ELF-1 (cell line): ENCODE measurements around the gene CSTF2.
A peak's percentile ranks its signal among the peaks of the same experiment; 100 is the strongest.
"Not testable (repeated sequence)": the region's sequence is repeated elsewhere in the genome, so short reads cannot be mapped to it uniquely, and the experiment has no call there.

Experiments used
- DNase-seq: peaks from one replicate; pipeline ENCODE4 v3.0.0-alpha.2; 2016; ENCODE audit warnings: low read depth, low spot score

Gene CSTF2, protein sequence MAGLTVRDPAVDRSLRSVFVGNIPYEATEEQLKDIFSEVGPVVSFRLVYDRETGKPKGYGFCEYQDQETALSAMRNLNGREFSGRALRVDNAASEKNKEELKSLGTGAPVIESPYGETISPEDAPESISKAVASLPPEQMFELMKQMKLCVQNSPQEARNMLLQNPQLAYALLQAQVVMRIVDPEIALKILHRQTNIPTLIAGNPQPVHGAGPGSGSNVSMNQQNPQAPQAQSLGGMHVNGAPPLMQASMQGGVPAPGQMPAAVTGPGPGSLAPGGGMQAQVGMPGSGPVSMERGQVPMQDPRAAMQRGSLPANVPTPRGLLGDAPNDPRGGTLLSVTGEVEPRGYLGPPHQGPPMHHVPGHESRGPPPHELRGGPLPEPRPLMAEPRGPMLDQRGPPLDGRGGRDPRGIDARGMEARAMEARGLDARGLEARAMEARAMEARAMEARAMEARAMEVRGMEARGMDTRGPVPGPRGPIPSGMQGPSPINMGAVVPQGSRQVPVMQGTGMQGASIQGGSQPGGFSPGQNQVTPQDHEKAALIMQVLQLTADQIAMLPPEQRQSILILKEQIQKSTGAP

DNA sequence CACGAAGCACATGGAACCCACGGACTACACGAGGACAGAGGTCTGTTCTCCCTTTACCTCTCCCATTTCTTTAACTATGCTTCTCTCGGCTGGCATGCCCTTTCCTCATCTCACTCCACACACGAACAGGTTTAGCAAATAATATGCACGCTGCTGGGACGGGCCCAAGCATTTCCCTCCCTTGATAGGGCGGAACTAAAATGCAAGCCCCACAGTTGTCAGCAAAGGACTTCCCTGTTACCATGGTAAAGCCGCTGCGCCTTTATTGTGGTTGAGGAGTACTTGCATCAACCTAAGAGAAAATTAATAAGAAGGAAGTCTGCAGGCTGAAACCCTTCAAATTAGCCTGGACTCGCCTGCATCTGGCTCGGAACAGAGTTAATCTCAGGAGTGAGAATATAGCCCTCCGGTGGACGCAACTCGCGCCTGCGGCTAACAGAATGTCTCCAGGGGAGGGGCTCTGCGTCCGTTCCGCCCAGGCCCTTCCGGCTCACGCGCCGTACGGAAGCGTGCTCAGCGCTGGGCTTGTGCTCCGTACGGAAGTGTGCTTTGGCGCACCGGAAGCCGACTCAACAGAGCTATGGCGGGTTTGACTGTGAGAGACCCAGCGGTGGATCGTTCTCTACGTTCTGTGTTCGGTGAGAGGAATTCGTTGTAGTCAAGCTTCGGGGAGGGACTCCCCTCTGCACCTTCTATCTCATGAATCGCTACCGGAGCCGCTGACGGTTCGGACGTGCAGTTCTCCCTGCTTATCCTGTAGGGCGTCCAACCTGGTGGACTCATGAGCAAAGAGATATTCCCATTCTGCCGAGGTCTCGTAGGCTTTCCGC, at the start of gene CSTF2:
TSS of gene CSTF2 (plus strand) at position 555 of the 830 bp plus-strand sequence. CDS start at position 581, 26 bp downstream.
- DNase-seq: peak; percentile 94

DNA sequence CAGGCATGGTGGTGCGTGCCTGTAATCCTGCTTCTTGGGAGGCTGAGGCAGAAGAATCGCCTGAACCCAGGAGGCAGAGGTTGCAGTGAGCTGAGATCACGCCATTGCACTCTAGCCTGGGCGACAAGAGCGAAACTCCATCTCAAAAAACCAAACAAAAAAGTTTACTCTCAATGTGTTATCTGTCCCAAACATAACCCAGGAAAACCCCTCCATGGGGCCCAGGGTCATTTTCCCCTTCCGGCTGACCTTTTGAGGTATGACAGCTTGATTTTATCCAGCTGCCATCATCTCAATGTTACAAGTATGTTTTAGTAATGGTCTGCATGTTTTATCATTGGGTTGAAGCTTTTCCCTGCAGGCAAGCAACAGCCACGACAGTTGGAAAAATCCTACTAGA, 23.8 kb upstream of the CSTF2 start:
- not testable (repeated sequence) for DNase-seq

- DNase-seq: no peak
Observed at GRCh38 chrX:100797359-100797758, 22.8 kb upstream of the CSTF2 start.

DNA sequence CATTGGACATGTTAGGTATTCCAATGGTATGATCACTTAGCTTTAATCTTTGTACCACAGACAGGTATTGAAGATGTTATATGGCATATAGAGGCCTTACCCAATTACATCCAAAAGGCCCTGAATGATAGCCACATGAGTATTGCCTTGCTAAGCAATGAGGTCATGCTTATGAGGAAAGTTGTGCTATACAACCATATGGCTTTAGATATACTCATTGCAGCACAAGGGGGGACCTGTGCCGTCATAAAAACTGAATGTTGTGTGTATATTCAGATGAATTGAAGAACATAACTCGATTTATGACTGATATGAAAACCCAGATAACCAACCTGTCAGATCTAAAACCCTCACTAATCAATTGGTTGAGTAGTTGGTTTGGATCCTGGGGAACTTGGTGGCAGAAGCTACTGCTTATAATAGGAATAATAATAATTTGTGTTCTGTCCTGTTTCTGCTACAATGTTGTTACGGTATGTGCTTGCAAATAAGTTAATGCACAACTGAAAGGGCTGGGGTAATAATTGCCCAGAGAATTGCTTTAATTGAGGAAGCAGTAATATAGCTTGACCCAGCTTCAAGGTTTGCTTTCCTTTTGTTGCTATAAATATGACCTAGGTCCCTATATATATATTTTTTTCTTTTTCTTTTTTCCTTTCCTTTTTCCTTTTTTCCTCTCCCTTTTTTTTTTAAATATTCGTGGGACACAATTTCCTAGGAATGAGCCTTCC, 21.5 kb upstream of the CSTF2 start:
- no peak for DNase-seq

DNA sequence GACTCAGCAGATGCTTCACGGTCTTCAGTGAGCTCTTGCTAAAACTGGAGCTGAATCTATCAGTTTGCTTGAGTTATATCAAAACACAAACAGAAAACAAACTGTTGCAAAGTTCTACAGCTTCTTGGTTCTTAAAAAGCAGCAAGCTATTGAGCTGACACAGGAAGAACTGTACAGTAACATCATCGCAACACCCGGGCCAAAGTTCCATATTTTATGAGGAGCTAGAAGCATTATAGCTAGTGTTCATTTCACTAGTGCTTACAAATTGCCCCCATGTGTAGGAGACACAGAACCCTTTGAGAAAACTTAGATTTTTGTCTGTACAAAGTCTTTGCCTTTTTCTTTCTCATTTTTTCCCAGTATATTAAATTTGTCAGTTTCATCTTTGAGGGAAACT, 17.3 kb upstream of the CSTF2 start:
- DNase-seq: no peak

DNA sequence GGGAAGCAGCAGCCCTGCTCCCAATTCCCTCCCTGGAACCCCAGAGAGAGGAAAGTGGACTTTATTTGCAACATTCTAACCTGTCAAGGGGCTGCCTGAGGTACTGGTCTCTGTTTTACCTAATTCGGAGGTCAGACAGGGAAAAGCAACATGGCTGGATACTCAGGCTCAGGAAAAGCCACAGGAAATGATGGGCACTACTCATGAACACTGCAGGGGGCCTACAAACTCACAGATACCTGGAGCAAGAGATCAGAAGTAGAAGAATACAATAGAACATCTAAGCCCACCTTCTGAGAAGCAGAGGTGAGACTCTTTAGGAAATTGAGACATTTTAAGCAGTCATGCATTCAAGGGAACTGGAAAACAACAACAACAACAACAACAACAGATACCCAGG, 15.4 kb upstream of the CSTF2 start:
- no peak for DNase-seq

- not testable (repeated sequence) for DNase-seq
Observed at GRCh38 chrX:100808265-100808664, 11.9 kb upstream of the CSTF2 start.

DNA sequence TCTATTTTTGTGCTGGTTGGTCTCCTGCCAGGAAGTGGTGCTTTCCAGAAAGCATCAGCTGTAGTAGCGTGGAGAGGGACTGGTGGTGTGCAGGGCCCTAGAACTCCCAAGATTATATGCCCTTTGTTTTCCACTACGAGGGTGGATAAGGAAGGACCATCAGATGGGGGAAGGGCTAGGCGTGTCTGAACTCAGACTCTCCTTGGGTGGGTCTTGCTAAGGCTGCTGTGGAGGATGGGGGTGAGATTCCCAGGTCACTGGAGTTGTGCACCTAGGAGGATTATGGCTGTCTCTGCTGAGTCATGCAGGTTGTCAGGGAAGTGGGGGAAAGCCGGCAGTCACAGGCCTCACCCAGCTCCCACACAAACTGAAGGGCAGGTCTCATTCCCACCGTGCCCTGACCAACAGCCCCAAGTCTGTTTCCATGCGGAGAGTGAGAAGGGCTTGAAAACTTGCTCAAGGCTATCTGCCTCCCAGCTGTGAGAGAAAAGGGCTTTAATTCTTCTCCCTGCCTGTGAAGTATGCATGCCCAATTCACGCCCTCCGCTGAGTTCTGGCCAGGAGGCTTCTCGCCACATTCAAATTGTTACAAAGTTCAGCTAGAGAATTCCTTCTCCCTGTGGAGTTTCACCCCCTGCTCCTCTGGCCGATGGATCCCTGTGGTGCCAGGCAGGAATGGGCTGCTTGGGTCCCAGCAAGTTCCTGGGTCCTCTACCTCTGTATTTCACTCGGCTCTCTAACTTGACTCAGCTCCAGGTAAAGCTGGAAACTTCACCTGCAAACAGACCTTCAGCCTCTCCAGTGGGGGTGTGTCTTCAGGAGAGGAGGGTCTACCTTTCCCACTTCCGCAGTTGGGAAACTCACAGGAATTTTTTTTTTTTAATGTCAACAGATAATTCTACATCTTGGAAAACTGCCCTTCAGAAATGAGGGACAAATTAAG, 7.7 kb upstream of the CSTF2 start:
- DNase-seq: peak; percentile 82

DNA sequence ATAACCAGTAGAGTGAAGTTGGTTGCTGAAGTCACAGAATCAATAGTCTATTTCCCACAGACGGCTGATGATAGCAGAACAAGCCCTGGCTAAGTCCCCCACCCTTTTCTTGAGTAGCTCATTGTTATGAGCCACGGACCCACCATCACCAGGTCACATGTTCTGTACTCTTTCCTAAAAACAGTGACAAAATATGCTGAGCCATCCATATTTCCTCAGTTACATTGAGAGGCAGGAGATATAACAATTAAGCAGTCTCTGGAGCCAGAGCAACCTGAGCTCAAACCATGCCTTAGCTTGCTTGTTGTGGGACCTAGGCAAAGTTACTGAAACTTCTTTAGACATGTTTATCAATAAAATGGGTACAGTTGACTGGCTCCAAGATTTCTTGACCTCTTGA, 2.9 kb upstream of the CSTF2 start:
- DNase-seq: no peak

GRCh38 chrX:100819534-100819836, 706 bp upstream of the CSTF2 start:
- DNase-seq: no peak

GRCh38 chrX:100829730-100830129, 9.5 kb downstream of the CSTF2 start:
- DNase-seq: no peak

GRCh38 chrX:100830143-100830542, 10.0 kb downstream of the CSTF2 start:
- no peak for DNase-seq

- DNase-seq: no peak
Observed at GRCh38 chrX:100830547-100830946, 10.4 kb downstream of the CSTF2 start.

- no peak for DNase-seq
Observed at GRCh38 chrX:100831219-100831946, 11.2 kb downstream of the CSTF2 start.

- DNase-seq: no peak
Observed at GRCh38 chrX:100850317-100850716, 30.1 kb downstream of the CSTF2 start.

DNA sequence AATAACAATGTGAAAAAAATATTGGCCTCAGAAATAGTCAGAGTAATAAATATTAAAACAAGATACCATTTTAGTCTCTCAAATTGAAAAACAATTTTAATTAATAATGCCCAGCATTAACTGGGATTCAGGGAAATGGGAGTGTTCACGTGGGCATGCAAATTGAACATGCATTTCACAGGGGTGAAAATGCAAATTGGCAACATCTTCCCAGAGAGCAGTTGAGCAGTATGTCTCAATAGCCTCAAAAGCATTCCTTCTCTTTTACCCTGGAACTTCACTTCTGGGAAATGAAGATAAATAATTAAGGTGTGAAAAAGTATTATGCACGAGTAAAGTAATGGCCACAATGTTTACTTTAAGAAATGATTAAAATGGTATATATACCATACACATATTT, 32.6 kb downstream of the CSTF2 start:
- no peak for DNase-seq

DNA sequence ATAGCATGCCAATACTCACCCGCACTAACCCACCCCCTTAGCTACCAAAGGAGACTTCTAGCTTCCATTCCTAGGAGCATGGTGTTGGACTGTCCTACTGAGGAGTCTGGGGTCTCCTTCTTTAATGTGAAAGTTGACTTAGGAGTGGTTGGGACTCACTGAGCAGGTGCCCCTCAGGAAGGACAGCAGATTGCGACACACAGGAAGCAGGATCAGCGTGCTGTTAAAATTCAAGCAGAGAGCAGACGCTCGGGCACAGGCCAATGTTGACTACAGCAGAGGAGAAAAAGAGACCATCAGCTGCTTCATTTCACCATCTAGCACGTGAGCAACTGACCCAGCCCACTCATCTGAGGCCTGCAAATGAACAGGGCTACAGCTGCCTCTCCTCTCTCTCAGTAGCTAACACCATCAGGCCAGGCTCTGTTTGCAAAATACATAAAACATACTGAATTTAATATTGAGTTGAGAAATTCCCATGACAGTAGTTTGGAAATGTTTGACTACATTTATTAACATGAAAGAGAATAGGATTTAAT, 43.2 kb downstream of the CSTF2 start:
- no peak for DNase-seq

DNA sequence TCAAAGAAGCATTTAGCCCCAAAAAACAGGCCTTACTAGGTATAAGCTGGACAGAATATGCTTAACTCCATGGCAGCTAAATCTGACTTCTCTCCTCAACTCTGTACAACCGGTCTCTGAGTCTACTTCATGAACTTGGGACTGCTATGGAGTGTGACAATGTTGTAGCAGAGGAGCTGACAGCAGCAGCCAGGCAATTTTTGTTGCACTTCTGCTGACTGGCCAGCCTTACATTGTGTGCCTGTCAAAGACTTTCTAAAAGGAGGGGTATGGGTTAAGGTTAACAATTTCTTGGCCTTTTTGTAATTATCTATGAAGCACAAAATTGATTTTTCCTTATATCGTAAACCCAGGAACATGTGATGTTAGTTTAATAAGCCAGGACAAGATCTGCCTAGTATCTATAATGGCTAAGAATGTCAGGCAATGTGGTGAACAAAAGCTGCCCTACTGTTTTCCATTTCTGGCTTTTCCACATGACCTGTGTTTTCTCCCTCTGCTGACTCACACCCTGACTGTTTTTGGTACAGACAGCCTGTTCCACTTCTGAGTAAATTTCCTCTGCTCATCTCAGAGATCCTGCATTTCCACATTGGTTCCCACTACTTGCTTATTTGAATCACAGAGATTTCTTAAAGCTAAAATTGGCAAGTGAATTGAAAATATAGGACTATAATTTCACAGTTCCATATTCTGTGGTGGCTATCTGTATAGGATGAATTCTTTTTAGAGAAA, 44.6 kb downstream of the CSTF2 start:
- peak; percentile 6 for DNase-seq

DNA sequence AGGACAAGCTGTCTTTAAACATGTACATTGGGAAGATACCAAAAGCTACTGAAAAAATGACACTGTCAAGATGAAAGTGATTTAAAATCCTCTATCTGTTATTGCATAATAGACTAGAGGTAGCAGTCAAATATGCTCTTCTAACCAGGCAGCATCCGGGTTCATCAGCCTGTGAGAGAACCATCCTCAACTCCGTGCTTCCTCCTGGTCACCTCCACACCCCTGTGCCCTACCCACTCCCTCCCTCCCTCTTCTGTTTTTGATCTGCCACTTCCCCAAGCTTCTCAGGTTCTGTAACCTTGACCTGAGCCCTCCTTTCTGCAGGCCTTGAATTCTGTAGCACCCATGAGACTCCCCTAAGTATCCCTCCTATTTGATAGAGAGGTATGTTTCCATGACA, 48.1 kb downstream of the CSTF2 start:
- DNase-seq: no peak
